Vagina (tissue), 2 donors: ENCODE data around the gene CRTC2. TPM values are rescaled to one million over a fixed set of nuclear protein-coding genes. Genes with fewer than 3 reads are reported as not detected.
"Not testable (repeated sequence)": the region's sequence is repeated elsewhere in the genome, so short reads cannot be mapped to it uniquely, and the experiment has no call there.

Experiments used
- DNase-seq, 2 donors: peaks; one replicate each; pipeline ENCODE4 v3.0.0-alpha.2; 2017; ENCODE audit errors: extremely low spot score in 2 of 2
- H3K27ac ChIP-seq: fragments of 200-600 bp; sonication (generic); one replicate; pipeline ENCODE4 v1.5.1; 2019
- H3K27me3 ChIP-seq: fragments of 200-600 bp; sonication (generic); one replicate; pipeline ENCODE4 v1.5.1; 2019
- H3K36me3 ChIP-seq, 2 donors: fragments of 200-600 bp; sonication (generic); one replicate each; pipeline ENCODE4 v1.5.1; 2017 to 2019
- H3K4me1 ChIP-seq: fragments of 200-600 bp; sonication (generic); one replicate; pipeline ENCODE4 v1.5.1; 2019
- H3K4me3 ChIP-seq, 2 donors: fragments of 200-600 bp; sonication (generic); 1 replicate in 1 of 2; 2 replicates in 1 of 2; pipeline ENCODE4 v1.5.1; 2016 to 2019
- H3K9me3 ChIP-seq: fragments of 200-600 bp; sonication (generic); one replicate; pipeline ENCODE4 v1.5.1; 2019
- POLR2A ChIP-seq, 2 donors: fragments of 450-650 bp; IDR thresholded peaks; one replicate each; pipeline ENCODE4 v1.6.1; 2017; ENCODE audit warnings: antibody characterized with exemption in 2 of 2, mild to moderate bottlenecking in 2 of 2, moderate library complexity in 2 of 2
- POLR2AphosphoS5 ChIP-seq, 2 donors: sonication (generic); formaldehyde crosslinking; IDR thresholded peaks; one replicate each; pipeline ENCODE4 v1.9.0; 2017; ENCODE audit warnings: antibody characterized with exemption in 2 of 2, mild to moderate bottlenecking in 2 of 2, low read depth in 1 of 2; ENCODE audit not compliant: insufficient read depth in 1 of 2
- intact Hi-C: fragments of 100-400 bp; cut with DNase I; formaldehyde crosslinking; loops from one replicate; pipeline ENCODE4 v1.15.1; 2023
- total RNA-seq: library from RNA; depleted of rRNA; stranded (reverse); fragments of >200 nt; gene quantifications from one replicate; pipeline ENCODE4 v1.2.3, GENCODE V29; 2016
- TF ChIP-seq, protein P1 (sequence below), 3 experiments: fragments of 450-650 bp in 2 of 3; fragments of 200-600 bp in 1 of 3; sonication (generic) in 1 of 3; IDR thresholded peaks; one replicate each; pipeline ENCODE4 v1.5.1; 2017 to 2019; ENCODE audit warnings: antibody characterized with exemption in 3 of 3, mild to moderate bottlenecking in 2 of 3, moderate library complexity in 2 of 3

Gene CRTC2
- total RNA-seq, 1 donor from 2014 or later = 19.2 TPM

- TF ChIP-seq POLR2A (IDR thresholded peaks at IDR 0.05) (no peak), POLR2AphosphoS5 (IDR thresholded peaks at IDR 0.05; ENCODE audit: insufficient read depth in 1 of 2, low read depth in 1 of 2) (no peak)
- TF ChIP-seq, protein P1, sequence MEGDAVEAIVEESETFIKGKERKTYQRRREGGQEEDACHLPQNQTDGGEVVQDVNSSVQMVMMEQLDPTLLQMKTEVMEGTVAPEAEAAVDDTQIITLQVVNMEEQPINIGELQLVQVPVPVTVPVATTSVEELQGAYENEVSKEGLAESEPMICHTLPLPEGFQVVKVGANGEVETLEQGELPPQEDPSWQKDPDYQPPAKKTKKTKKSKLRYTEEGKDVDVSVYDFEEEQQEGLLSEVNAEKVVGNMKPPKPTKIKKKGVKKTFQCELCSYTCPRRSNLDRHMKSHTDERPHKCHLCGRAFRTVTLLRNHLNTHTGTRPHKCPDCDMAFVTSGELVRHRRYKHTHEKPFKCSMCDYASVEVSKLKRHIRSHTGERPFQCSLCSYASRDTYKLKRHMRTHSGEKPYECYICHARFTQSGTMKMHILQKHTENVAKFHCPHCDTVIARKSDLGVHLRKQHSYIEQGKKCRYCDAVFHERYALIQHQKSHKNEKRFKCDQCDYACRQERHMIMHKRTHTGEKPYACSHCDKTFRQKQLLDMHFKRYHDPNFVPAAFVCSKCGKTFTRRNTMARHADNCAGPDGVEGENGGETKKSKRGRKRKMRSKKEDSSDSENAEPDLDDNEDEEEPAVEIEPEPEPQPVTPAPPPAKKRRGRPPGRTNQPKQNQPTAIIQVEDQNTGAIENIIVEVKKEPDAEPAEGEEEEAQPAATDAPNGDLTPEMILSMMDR (IDR thresholded peaks at IDR 0.05) = no peak
- DNase-seq = no peak
- intact Hi-C loops = no loop called here
- Histone ChIP-seq H3K36me3 (no peaks in the 10 kb centered on the region), H3K27ac (no peak overlapping the region), H3K27me3 (no peaks in the 10 kb centered on the region), H3K4me1 (peaks cover 54% of the 10 kb centered on the region), H3K9me3 (no peaks in the 10 kb centered on the region), H3K4me3 (no peak overlapping the region)
These were observed 42.1 kb downstream of the CRTC2 start for GRCh38 chr1:153916297-153916696.

GRCh38 chr1:153912349-153912748, 46.1 kb downstream of the CRTC2 start:
- H3K4me3 ChIP-seq = no peak overlapping the region
- no peaks in the 10 kb centered on the region for H3K9me3 ChIP-seq
- no peak for TF ChIP-seq POLR2AphosphoS5 (IDR thresholded peaks at IDR 0.05; ENCODE audit: insufficient read depth in 1 of 2, low read depth in 1 of 2)
- no peak for TF ChIP-seq POLR2A (IDR thresholded peaks at IDR 0.05)
- TF ChIP-seq, protein P1 (IDR thresholded peaks at IDR 0.05) = no peak
- peaks cover 32% of the 10 kb centered on the region for H3K4me1 ChIP-seq
- H3K27ac ChIP-seq = no peak overlapping the region
- H3K27me3 ChIP-seq = no peaks in the 10 kb centered on the region
- intact Hi-C loops = no loop called here
- DNase-seq = no peak
- peaks cover 0 to 9% of the 10 kb centered on the region in 2 donors for H3K36me3 ChIP-seq

GRCh38 chr1:153910560-153910959, 47.9 kb downstream of the CRTC2 start:
- DNase-seq, H3K27me3 ChIP-seq, H3K9me3 ChIP-seq, H3K4me3 ChIP-seq, H3K27ac ChIP-seq, intact Hi-C loops: not testable (repeated sequence)
- H3K4me1 ChIP-seq = peaks cover 32% of the 10 kb centered on the region
- peaks cover 0 to 12% of the 10 kb centered on the region in 2 donors for H3K36me3 ChIP-seq

DNA sequence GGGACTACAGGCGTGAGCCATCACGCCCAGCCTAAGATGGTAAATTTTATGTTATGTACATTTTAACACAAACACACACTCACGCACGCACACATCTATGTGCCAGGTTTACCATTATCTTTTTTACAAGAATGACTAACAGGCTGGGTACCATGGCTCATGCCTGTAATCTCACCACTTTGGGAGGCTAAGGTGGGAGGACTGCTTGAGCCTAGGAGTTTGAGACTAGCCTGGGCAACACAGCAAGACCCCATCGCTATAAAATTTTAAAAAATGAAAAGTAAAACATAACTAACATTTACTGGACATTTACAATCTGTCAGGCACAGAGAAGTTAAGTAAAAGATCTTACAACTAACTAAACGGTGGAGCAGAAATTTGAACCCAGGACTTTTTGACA, 50.3 kb downstream of the CRTC2 start:
- TF ChIP-seq, protein P1 (IDR thresholded peaks at IDR 0.05) = no peak
- no peak for TF ChIP-seq POLR2A (IDR thresholded peaks at IDR 0.05)
- no peak for TF ChIP-seq POLR2AphosphoS5 (IDR thresholded peaks at IDR 0.05; ENCODE audit: insufficient read depth in 1 of 2, low read depth in 1 of 2)
- Histone ChIP-seq H3K4me3 (no peak overlapping the region), H3K36me3 (peaks cover 0 to 12% of the 10 kb centered on the region in 2 donors), H3K27ac (no peak overlapping the region), H3K27me3 (no peaks in the 10 kb centered on the region), H3K4me1 (peaks cover 31% of the 10 kb centered on the region), H3K9me3 (no peaks in the 10 kb centered on the region)
- no peak for DNase-seq
- intact Hi-C loops = no loop called here

DNA sequence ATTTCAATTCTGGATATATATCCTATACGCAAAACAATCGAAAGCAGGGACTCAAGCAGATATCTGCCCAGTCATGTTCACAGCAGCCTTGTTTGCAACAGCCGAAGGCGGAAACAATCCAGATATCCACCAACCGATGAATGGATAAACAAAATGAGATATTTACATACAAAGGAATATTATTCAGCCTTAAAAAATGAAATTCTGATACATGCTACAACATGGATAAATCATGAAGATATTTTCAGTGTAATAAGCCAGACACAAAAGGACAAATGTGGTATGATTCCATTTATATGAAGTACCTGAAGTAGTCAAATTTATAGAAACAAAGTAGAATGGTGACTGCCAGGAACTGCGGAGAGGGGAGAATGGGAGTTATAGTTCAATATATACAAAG, 51.3 kb downstream of the CRTC2 start:
- H3K4me3 ChIP-seq = no peak overlapping the region
- H3K4me1 ChIP-seq = peaks cover 31% of the 10 kb centered on the region
- intact Hi-C loops = no loop called here
- no peaks in the 10 kb centered on the region for H3K9me3 ChIP-seq
- DNase-seq = no peak
- no peaks in the 10 kb centered on the region for H3K27me3 ChIP-seq
- H3K27ac ChIP-seq = no peak overlapping the region
- H3K36me3 ChIP-seq = peaks cover 0 to 12% of the 10 kb centered on the region in 2 donors
- TF ChIP-seq POLR2A (IDR thresholded peaks at IDR 0.05) (no peak), POLR2AphosphoS5 (IDR thresholded peaks at IDR 0.05; ENCODE audit: insufficient read depth in 1 of 2, low read depth in 1 of 2) (no peak)
- TF ChIP-seq, protein P1 (IDR thresholded peaks at IDR 0.05) = no peak
